ENCODE results near the gene POLR2C. TPM values are rescaled to one million over a fixed set of nuclear protein-coding genes. Genes with fewer than 3 reads are reported as not detected.

POLR2C gene
- total RNA-seq, 2 experiments from 2014 or later = 81.8 to 85.5 TPM

DNA sequence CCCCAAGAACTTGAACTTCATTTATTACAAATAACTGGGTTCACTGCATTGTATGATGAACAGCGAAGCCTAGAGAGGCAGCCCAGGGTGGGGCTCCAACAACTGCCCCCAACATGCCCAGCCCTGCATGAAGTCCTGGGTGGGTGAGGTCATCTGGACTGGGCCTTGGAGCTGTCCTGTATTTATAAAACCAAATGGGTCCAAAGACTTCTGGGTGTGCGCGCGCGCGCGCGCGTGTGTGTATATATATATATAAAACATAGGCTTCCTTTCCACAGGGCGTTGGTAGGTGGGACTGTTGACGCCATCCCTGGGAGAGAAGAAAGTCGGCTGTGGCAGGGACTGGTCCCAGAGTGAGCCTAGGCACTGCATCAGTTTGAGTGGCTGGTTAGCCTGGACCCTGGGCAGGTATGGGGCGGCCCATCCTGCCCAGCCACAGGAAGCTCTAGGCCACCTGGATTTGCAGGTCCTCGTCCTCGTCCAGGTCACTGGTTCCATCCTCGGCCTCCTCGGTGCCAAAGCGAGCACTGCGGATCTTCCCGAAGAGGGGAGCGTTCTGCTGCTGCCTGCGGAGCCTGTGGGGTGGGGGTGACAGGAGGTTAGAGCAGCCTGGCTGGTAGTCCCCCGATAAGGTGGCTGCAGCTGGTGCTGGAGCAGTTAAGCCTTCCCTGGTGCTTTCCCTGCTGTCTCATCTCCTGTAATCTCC lies 50.0 kb downstream of the POLR2C start:
- POLR2A ChIA-PET = no interaction called here
- CTCF ChIA-PET = no interaction called here

GRCh38 chr16:57513371-57514102 lies 51.1 kb downstream of the POLR2C start:
- ChIA-PET POLR2A (no interaction called here), CTCF (interaction anchor here (0.6 to 1.3 kb wide), 4 partner anchors 9 to 95 kb away, joined by 3 to 5 read pairs (median 4); no protein-coding TSS in a partner anchor)

DNA sequence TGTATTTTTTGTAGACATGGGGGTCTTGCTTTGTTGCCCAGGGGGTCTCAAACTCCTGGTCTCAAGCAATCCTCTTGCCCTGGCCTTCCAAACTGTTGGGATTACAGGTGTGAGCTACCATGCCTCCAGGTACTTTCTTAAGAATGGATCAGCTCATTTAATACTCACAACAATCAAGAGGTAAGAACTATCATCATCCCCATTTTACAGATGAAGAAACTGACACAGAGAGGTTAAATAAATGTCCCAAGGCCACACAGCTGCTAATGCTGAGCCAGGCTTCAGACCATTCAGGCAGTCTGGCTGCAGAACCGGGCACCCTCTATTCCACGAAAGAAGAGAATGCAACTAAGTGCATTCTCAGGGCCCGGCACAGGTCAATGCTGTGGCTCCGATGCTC lies 51.9 kb downstream of the POLR2C start:
- POLR2A ChIA-PET = interaction anchor here (0.6 kb wide), 1 partner anchor 588 kb away, joined by 3 read pairs; no protein-coding TSS in a partner anchor
- CTCF ChIA-PET = interaction anchor here (0.6 to 1.3 kb wide), 2 partner anchors 8 to 50 kb away, joined by 3 to 4 read pairs; no protein-coding TSS in a partner anchor

DNA sequence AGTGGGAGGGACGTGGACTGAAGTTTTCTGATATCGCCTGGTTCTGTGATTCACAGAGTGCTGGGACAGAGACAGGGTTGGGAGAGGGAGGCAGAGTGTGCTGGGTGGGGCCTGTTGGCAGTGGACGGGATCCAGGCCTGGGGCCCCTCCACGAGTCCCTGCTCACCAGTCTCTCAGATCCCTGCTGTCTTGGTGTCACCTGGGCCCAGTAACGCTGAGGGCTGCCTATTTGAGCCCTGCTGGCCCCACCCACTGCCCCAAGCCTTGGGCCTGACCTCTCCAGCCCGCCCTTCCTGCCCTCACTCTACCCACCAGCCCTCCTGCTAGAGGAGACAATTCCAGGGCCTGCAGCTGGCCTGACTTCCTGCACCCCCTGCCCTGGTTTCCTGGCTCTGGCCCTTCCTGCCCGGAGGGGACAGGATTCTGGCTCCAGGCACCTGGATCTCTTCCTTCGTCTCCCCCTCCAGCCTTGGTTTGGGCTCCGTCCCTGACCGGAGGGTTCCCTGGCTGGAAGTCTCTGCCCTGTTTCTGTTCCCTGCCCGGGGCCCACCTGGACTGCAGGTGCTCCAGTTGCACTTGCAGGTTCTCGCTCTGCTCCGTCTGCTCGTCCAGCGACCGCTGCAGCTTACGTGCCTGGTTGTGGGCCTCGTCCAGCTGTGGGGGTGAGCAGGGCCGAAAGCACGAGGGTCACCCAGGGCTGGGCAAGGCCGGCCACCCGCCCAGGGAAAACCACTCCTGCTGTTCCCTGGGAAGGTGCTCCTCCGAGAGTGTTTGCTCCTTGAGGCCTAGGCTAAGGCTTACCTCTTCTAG lies 52.5 kb downstream of the POLR2C start:
- POLR2A ChIA-PET = interaction anchor here (0.6 kb wide), 1 partner anchor 588 kb away, joined by 3 read pairs; no protein-coding TSS in a partner anchor
- CTCF ChIA-PET = interaction anchor here (1.3 kb wide), 1 partner anchor 8 kb away, joined by 4 read pairs; no protein-coding TSS in a partner anchor

GRCh38 chr16:57516176-57516725 lies 53.8 kb downstream of the POLR2C start:
- ChIA-PET POLR2A (no interaction called here), CTCF (interaction anchor here (5.0 kb wide), 1 partner anchor 13 kb away, joined by 34 read pairs; no protein-coding TSS in a partner anchor)

DNA sequence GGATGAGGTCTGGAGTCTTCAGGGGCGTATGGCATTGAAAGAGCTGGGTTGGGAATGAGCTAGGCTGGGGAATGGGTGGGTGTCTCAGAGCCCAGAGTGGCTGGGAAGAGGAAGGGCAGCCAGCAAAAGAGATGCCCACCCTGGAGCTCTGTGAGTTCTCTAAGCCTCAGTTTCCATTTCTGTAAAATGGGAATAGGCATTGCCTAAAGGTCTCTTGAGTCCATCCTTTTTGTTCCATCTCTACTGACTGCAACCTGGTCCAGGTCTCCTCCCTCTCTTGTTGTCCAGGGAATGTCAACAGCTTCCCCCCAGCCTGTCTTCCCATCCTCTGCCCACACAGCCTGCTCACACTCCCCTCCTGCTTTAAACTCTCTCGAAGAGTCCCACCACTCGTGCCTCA lies 54.3 kb downstream of the POLR2C start:
- POLR2A ChIA-PET = no interaction called here
- CTCF ChIA-PET = interaction anchor here (0.8 to 5.0 kb wide), 2 partner anchors 13 to 98 kb away, joined by 3 to 34 read pairs; no protein-coding TSS in a partner anchor

DNA sequence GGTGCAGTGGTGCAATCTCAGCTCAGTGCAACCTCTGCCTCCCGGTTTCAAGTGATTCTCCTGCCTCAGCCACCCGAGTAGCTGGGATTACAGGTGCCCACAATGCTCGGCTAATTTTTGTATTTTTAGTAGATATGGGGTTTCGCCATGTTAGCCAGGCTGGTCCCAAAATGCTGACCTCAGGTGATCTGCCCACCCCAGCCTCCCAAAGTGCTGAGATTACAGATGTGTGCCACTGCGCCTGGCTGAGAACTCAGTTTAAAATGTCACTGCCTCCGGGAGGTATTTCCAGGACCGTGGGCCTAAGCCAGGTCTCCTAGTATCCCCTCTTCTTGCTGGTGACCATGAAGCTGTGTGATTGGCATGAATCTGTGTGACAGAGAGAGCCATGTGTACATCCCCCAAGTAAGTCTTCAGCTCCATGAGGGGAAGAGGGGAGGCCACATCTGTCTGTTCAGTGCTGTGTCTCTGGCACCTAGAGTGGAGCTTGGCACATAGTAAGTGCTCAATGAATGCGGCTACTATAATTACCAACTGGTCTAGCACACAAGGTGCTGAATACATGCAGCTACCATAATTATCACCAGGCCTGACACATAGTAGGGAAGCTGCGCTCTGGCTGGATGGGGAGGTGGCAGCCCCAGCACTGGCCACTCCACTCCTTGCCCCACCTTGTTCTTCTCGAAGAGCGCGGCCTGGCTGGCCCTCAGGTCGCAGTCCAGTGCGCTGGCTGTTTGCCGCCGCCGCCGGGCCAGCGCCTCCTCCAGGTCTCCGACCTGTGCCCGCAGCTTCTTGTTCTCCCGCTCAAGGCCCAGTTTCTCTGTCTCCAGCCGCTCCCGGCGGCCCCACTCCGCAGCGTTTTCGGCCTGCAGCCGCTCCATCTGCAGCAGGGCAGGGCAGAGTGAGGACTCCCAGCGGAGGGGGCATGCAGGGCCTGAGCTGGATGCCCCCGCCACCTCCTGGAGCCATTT lies 55.2 kb downstream of the POLR2C start:
- ChIA-PET POLR2A (no interaction called here), CTCF (interaction anchor here (0.8 to 5.0 kb wide), 5 partner anchors 12 to 99 kb away, joined by 3 to 34 read pairs (median 8); no protein-coding TSS in a partner anchor)

GRCh38 chr16:57518520-57518919 lies 56.0 kb downstream of the POLR2C start:
- CTCF ChIA-PET = interaction anchor here (1.6 to 5.6 kb wide), 9 partner anchors 11 to 219 kb away, joined by 5 to 38 read pairs (median 11); partner anchors contain the start of genes CIAPIN1, COQ9 and POLR2C
- POLR2A ChIA-PET = no interaction called here

- CTCF ChIA-PET = interaction anchor here (1.0 to 5.6 kb wide), 12 partner anchors 11 to 219 kb away, joined by 3 to 38 read pairs (median 7); partner anchors contain the start of genes CIAPIN1, COQ9, DOK4 and POLR2C
These were observed 56.4 kb downstream of the POLR2C start for GRCh38 chr16:57518922-57519321.

DNA sequence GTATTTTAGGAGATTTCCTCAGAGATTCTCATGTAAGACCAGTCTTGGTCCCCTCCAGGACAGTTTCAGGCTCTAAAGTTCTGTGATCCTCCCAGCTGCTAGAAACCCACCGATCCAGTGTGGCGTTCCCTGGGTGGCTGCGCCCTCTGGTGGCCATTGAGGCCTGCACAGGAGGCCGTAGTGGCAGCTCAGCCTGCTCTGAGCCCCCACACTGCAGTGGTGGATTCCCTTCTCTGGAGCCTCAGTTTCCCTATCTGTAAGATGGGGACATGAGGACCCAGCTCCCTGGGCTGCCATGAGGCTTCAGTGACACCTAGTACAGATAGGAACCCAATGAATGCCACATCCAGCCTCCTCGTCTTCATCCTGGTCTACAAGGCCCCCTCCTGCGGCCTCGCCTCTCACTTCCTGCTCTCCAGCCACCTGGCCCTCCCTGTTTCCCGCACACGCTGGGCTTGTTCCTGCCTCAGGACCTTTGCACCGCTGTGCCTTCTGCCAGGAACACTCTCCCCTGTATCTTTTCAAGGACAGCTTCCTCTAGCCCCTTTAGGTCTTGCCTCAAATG lies 57.4 kb downstream of the POLR2C start:
- ChIA-PET CTCF (interaction anchor here (0.5 to 5.6 kb wide), 29 partner anchors 10 to 328 kb away, joined by 3 to 38 read pairs (median 4); partner anchors contain the start of genes CCDC102A, CIAPIN1, COQ9 and DOK4), POLR2A (interaction anchor here (1.1 to 1.3 kb wide), 2 partner anchors 47 to 57 kb away, joined by 3 to 5 read pairs; partner anchors contain the start of gene POLR2C)

More at GRCh38 chr16:57518922-57519321, 56.4 kb downstream of the POLR2C start:
- POLR2A ChIA-PET = no interaction called here

Other genes starting within 250 kb of the POLR2C start
- 10 to 100 TPM; 23.9 to 24.1 TPM for gene ARL2BP, start 217.4 kb upstream of the POLR2C start, total RNA-seq
- gene PLLP, start 178.0 kb upstream of the POLR2C start, total RNA-seq = under 1 TPM; 0.17 to 0.38 TPM
- 10 to 100 TPM; 45.5 to 46.8 TPM for gene CCL22, start 103.9 kb upstream of the POLR2C start, total RNA-seq
- gene CX3CL1, start 90.2 kb upstream of the POLR2C start, total RNA-seq = under 1 TPM in 1 of 2 experiments, not detected in 1; 0.04 TPM
- gene CCL17, start 57.9 kb upstream of the POLR2C start, total RNA-seq = 1 to 10 TPM; 5.3 to 6.2 TPM
- 10 to 100 TPM; 71.6 to 74.0 TPM for gene CIAPIN1, start 15.3 kb upstream of the POLR2C start, total RNA-seq
- gene COQ9, start 15.2 kb upstream of the POLR2C start, total RNA-seq = 10 to 100 TPM; 47.4 to 56.3 TPM
- gene DOK4, start 23.8 kb downstream of the POLR2C start, total RNA-seq = 1 to 10 TPM; 4.9 to 5.8 TPM
- 10 to 100 TPM; 17.2 to 18.5 TPM for gene CCDC102A, start 73.9 kb downstream of the POLR2C start, total RNA-seq
- 10 to 100 TPM; 29.1 to 30.6 TPM for gene ADGRG5, start 80.0 kb downstream of the POLR2C start, total RNA-seq
- 10 to 100 TPM; 21.0 to 23.0 TPM for gene ADGRG1, start 166.0 kb downstream of the POLR2C start, total RNA-seq
- gene ADGRG3, start 205.6 kb downstream of the POLR2C start, total RNA-seq = not detected
- not detected for gene DRC7, start 232.1 kb downstream of the POLR2C start, total RNA-seq

All from activated CD8-positive, alpha-beta memory T cell treated with anti-CD3 and anti-CD28 coated beads for 36 hours (primary cell).